CMK (cell line): ENCODE data around the gene CADPS.

Source experiments
- DNase-seq: peaks from one replicate; pipeline ENCODE4 v3.0.0-alpha.2; 2010; ENCODE audit warnings: low read depth

Gene CADPS

DNA sequence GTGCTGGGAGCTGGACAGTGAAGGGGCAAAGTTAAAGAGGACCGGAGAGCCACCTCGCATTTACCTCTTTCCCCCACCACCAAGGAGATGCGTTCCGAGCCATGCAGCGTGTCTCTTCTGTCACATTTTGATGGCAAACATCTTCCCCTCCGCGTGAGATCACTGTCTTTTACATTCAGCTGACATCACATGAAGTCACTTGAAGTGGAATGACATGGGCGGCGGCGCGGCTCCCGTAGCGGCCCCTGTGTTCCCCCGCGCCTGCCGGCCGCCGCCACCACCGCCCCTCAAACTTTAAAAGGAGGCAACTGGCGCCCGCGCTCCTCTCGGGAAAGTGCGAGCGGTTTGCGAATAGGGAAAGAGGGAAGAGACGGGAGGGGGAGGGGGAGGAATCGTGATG is 502.0 kb downstream of the CADPS start, which contains the start of gene FEZF2:
TSS of gene FEZF2 (minus strand) at position 336 of the 400 bp plus-strand sequence. CDS start 682 bp downstream, outside the sequence.
- no peak for DNase-seq

- no peak for DNase-seq
Measured at GRCh38 chr3:62372621-62373041, 502.6 kb downstream of the CADPS start.

DNA sequence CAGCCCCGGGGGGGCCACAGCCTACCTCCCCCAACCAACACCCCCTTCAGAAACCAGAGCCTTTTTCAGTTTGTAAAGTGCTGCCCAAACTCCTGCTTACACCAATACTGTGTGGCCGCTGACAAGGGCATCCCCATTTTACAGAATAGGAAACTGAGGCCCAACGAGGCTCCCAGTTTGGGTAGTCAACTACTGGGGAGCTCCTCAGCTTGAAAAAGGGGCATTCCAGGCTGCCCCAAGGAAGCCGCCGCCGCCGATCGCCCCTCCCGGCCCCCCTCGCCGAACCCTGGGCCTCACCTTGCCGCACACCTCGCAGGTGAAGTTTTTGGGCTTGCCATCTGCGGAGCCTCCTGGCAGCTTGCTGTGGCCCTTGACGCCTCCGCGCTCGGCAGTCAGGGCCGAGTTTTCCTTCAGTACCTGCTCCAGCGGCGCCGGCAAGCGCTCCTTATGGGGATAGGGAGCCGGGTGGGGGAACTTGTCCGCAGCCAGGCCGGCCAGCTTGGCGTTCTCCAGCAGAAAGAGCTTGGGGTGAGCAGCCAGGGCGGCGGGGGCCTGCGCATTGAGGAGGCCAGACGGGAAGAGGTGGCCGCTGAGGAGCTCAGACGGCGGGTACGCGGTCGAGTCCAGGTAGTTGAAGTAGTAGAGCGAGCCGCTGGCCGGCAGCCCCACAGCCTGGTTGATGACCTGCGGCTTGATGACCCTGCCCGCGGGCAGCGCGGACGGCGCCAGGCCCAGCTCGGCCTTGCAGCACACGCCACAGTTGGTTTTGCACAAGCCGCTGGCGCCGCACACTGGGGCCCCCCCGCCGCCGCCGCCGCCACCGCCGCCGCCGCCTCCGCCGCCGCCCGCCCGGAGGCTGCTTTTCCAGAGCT is 503.3 kb downstream of the CADPS start:
- DNase-seq = no peak

DNA sequence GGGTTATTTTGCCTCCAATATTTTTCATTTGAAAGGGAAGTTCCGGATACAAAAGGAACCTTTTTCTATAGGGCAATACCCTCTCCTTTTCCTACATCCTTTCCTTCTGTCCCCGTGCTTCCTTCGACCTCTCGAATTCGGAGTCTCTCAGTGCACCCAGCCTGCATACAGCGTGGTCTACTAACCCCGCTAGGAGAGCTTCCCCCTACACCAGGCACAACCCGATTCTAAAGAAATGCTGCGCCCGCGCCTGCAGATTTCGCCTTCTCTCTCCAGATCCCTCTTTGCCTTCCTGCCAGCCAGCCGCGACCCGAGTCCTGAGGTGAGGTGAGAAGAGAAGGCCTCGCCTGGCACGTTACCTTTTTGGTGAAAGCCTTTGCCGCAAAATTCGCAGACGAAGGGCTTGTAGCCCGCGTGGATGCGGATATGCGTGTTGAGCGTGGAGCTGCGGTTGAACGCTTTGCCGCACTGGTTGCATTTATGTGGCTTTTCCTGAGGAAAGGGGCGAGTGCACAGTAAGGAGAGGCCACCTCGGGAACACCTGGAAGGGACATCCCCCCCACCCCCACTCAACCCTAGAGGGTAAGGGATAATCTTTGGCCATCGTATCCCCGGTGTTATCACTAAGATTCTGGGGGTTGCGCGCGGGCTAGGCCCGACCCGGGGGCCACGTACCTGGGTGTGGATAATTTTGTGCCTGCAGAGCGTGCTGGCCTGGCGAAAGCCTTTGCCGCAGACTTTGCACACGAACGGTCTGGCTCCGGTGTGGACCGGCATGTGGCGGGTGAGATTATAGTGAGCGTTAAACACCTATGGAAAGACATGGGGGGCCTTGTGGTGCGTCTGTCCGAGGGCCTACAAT is 504.1 kb downstream of the CADPS start:
- DNase-seq = no peak

GRCh38 chr3:62370112-62370857 is 504.9 kb downstream of the CADPS start:
- no peak for DNase-seq

DNA sequence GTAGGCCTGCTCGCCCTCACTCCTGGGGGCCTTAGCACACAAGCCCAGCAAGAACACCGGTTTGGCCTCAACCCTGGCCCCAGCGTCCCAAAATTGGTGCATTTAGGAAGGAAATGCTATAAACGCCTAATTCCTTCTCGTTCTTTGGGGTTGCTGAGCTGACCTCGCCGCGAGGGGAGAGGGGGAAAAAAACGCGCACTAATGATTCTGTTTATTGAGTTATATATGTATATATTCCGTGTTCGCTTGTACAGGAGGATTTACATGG is 505.8 kb downstream of the CADPS start:
- DNase-seq = no peak

GRCh38 chr3:62368705-62369475 is 506.3 kb downstream of the CADPS start:
- DNase-seq = no peak

- no peak for DNase-seq
Measured at GRCh38 chr3:62368290-62368704, 506.9 kb downstream of the CADPS start.

DNA sequence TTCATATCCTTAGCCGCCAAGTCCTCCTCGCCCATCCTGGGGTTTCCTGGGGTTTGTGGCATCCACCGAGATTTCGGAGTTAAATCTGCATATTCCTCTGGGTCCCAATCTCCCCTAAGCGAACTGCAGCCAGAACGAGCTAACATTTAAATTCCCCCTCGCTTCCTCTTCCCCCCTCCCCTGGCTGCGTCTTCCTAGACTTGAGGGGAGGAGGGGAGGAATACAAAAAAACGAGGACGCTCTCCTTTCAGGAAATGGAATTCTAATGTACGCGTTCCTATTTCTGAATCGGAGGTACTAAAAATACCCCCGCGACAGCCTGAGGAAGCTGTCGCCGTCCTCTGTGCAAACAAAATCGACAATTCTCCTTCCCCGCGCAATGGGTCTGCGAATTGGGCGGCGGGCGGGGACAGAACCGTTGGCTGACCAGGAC is 507.4 kb downstream of the CADPS start:
- no peak for DNase-seq

DNA sequence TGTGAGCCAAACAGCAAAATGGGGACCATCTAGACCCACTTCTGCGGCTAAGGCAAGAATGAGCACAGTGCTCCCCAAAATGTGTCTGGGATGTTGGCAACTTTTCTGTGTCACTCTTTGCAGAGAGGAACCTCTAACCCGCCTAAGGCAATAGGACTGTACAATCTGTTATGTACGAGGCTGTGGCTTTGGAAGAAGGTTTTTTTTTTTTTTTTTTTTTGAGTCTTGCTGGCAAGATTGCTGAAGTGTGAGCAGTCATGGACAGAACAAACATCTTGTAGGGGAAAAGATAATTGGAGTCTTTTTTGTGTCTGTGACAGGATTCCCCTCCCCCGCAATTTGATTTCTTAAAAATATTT is 509.1 kb downstream of the CADPS start:
- no peak for DNase-seq

GRCh38 chr3:62365391-62366125 is 509.7 kb downstream of the CADPS start:
- DNase-seq = no peak

- no peak for DNase-seq
Measured at GRCh38 chr3:62364191-62364590, 511.0 kb downstream of the CADPS start.

GRCh38 chr3:62363275-62363674 is 511.9 kb downstream of the CADPS start:
- DNase-seq = no peak

- no peak for DNase-seq
Measured at GRCh38 chr3:62361824-62362223, 513.4 kb downstream of the CADPS start.

DNA sequence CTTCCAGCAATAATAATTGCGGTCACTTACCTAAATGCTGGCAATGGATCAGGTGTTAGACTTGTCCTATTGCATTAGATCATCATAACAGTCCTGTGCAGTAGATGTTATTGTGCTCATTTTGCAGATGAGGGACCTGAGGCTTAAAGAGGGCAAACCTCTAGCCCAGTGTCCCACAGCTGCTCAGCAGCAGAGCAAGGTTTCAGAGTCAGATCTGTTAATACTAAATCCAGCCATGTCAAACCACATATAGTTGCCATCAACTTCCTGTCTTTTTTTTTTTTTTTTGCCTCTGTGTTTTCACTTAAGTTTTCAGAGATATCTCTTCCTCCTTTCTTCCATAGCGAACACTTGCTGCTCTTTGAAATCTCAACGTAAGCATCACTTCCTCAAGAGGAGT is 514.0 kb downstream of the CADPS start:
- no peak for DNase-seq

DNA sequence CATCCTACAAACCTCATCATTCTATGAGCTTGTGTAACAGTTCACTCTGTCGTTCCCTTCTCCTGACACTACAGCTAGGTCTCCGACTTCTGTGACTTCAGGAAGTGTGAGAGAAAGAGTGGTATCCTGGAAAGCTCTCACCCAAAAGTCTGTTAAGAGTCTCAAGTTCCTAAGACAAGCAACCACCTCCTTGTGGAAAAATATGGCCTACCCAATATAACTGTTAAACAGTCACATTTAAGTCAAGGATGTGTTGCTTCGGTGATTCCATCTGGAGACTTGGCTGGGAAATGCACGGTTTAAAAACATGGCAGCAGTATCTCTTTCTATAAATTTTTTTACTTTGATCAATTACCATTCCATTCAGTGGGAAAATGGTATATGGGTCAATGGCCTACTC is 515.7 kb downstream of the CADPS start:
- DNase-seq = no peak

DNA sequence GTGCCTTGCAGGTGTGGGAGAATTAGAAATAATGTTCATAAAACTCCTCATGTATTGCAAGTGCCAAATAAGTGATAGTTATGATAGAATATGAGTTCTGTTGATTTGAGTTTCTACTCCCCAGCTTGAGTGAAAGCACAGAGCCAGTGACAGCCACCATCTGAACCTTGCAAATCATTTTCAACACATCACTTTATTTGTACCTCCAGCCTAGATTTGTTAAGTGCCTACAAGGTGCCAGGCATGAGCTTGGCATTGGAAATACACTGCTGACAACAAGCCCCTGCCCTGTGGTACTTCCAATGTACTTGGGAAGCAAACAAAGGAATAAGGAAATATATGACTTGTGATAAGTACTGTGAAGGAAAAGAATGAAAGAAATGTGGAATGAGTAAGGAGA is 518.9 kb downstream of the CADPS start:
- DNase-seq = no peak

GRCh38 chr3:62355703-62356102 is 519.5 kb downstream of the CADPS start:
- no peak for DNase-seq
